A549 treated with CORT108297 at 1 μM for 4 hours (cell line): ENCODE measurements around the gene COQ8B. TPM values are rescaled to one million over a fixed set of nuclear protein-coding genes. Genes with fewer than 3 reads are reported as not detected.

ENCODE experiments used
- total RNA-seq: library from RNA; stranded (reverse); fragments of 200-300 nt; extraction: Qiagen RNA extraction; gene quantifications from 5 replicates; pipeline ENCODE4 v1.2.3, GENCODE V29; 2022

The COQ8B gene
- total RNA-seq = 65.4 to 82.0 TPM (median 78.4 TPM) in 5 replicates

GRCh38 chr19:40716482-40717324, at the start of gene COQ8B, which contains the start of gene ITPKC:
Gene COQ8B, minus strand, starts transcription at chr19:40716886. Its CDS starts 2,254 bp downstream, at chr19:40714632.
Gene ITPKC, plus strand, starts transcription at chr19:40717112. Its CDS starts 24 bp downstream, at chr19:40717136.

GRCh38 chr19:40750874-40751537, 34.3 kb upstream of the COQ8B start, which contains the start of gene SNRPA:
Gene SNRPA, plus strand, starts transcription at chr19:40751203. Its CDS starts 206 bp downstream, at chr19:40751409.

DNA sequence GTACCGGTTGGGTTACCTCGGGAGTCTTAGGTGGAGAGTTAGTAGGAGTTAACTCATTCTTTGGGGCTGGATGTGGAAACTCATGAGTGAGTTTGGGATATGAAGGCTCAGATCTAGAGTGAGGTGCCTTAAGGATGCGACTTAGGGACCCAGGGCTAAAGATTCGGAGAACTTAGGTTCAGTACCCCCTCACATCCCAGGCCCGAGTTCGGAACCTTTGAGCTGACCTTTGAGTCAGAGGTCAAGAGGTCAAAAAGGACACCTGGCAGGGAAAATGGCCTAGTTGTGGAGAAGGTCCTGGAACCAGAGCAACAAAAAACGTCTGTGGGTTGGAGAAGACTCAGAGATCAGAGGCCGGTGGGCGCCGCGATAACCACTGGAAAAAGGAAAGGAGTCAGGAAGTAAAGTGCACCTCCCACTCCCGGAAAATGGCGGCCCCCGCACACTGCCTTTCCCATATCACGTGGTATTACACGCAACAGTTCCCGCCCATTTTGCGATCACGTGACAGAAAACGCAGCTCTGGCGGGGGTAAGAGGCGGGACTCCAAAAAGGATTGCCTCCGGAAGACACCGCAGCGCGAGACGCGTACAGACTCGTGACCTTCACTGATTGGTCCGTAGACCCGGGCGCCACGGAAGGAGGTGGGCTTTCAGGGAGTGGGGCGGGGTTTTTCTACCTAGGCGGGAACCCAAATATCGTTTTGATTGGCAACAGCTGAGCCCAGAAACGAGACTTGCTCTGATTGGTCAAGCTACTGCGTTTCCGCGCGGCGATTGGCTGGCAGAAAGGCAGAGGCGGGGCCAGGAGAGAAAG, 33.6 kb upstream of the COQ8B start, which contains the start of gene ACTMAP:
Gene ACTMAP (minus strand): TSS at position 420 of the 816 bp plus-strand sequence. CDS start 674 bp downstream, outside the sequence.

DNA sequence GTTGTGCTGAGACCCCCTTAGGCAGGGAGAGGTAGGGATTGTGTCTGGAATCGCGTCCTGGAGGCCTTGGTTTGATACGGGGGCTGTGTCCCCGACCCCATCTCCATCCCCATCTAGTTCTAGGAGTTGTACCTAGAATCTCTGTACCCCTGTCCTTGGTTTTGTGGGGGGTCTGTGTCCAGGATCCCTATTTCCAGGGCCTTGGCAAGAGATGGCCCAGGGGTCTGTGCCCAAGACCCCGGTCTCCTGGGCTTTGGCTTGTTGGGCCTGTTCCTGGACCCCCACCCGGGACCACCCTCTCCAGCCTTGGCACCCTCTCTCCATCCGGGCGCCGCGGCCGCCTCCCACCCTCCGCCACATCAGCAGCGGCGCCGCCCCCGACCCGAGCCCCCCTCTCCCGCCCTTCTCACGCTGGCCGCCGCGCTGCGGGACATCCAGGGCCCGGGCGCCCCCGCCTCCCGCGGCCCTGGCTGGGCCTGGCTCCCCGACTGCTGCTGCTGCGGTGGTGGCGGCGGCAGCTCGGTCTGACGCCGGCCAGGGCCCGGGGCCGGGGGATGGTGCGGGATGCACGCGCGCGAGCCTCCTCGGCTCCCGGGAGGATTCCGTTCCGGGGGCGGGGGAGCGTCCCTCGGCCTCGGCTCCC, 26.5 kb downstream of the COQ8B start, which contains the start of gene NUMBL:
Gene NUMBL (minus strand): TSS at position 602 of the 643 bp plus-strand sequence. CDS start 168 bp downstream, at position 434.

Other genes starting within 250 kb of the COQ8B start
- gene SPTBN4, start 249.9 kb downstream of the COQ8B start, total RNA-seq = 0.67 to 1.1 TPM (median 0.69 TPM) in 5 replicates
- 102 to 155 TPM (median 145 TPM) in 5 replicates for gene SHKBP1, start 140.0 kb downstream of the COQ8B start, total RNA-seq
- 42.1 to 73.1 TPM (median 63.4 TPM) in 5 replicates for gene LTBP4, start 115.5 kb downstream of the COQ8B start, total RNA-seq
- gene NUMBL, start 26.2 kb downstream of the COQ8B start, total RNA-seq = 48.5 to 75.7 TPM (median 69.8 TPM) in 5 replicates
- gene ITPKC, start 226 bp upstream of the COQ8B start, total RNA-seq = 18.0 to 22.5 TPM (median 20.6 TPM) in 5 replicates
- gene ACTMAP, start 33.6 kb upstream of the COQ8B start, total RNA-seq = 15.0 to 18.8 TPM (median 18.3 TPM) in 5 replicates
- gene SNRPA, start 34.3 kb upstream of the COQ8B start, total RNA-seq = 155 to 192 TPM (median 160 TPM) in 5 replicates
- 0.57 TPM in 1 of 5 replicates, not detected in the others for gene MIA, start 58.6 kb upstream of the COQ8B start, total RNA-seq
- gene RAB4B, start 61.4 kb upstream of the COQ8B start, total RNA-seq = 14.5 to 21.3 TPM (median 20.2 TPM) in 5 replicates
- 66.7 to 94.6 TPM (median 91.9 TPM) in 5 replicates for gene EGLN2, start 82.3 kb upstream of the COQ8B start, total RNA-seq
- gene CYP2A6, start 133.6 kb upstream of the COQ8B start, total RNA-seq = 0.10 TPM in 1 of 5 replicates, not detected in the others
- not detected in 5 replicates for gene CYP2A7, start 165.3 kb upstream of the COQ8B start, total RNA-seq